Subcutaneous adipose tissue (tissue), 4 donors: ENCODE data around the gene PNKP. TPM values are rescaled to one million over a fixed set of nuclear protein-coding genes. Genes with fewer than 3 reads are reported as not detected.

Experiments
- total RNA-seq, 4 donors: library from RNA; depleted of rRNA; stranded (reverse); fragments of >200 nt; gene quantifications; one replicate each; pipeline ENCODE4 v1.1.0, GENCODE V29; 2016
- TF ChIP-seq, protein P1 (sequence below): fragments of 450-650 bp; IDR thresholded peaks from one replicate; pipeline ENCODE4 v1.5.1; 2016; ENCODE audit warnings: low read depth, mild to moderate bottlenecking, control low read depth, antibody characterized with exemption, moderate library complexity

Gene PNKP
- total RNA-seq, 4 donors from 2014 or later, result 25.9 to 48.0 (median 38.7) TPM

DNA sequence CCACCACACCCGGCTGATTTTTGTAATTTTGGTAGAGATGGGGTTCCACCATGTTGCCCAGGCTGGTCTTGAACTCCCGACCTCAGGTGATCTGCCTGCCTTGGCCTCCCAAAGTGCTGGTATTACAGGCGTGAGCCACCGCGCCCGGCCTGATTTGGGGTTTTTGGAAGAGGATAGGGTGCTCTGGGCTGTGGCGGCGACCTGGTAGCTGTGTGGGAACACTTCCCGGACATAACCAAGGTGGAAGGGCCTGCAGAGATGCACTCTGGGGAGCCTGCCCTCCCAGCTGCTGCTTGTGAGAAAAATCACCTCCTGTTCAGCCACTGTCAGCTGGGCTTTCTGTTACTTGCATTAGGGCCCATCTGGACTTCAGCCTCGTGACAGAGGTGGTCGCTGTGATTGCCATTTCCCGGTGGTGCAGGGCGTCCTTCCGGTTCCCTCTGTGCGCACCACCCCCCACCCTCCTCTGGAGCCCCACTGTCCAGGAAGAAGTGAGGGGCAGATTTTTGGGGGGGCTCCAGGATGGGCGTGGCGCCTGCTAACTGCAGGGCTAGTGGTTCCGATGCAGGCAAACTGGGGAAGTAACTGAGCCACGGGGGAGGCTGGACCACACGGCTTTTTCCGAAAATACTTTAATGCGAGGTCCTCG, 21.8 kb upstream of the PNKP start:
- TF ChIP-seq, protein P1, sequence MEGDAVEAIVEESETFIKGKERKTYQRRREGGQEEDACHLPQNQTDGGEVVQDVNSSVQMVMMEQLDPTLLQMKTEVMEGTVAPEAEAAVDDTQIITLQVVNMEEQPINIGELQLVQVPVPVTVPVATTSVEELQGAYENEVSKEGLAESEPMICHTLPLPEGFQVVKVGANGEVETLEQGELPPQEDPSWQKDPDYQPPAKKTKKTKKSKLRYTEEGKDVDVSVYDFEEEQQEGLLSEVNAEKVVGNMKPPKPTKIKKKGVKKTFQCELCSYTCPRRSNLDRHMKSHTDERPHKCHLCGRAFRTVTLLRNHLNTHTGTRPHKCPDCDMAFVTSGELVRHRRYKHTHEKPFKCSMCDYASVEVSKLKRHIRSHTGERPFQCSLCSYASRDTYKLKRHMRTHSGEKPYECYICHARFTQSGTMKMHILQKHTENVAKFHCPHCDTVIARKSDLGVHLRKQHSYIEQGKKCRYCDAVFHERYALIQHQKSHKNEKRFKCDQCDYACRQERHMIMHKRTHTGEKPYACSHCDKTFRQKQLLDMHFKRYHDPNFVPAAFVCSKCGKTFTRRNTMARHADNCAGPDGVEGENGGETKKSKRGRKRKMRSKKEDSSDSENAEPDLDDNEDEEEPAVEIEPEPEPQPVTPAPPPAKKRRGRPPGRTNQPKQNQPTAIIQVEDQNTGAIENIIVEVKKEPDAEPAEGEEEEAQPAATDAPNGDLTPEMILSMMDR, result no peak

DNA sequence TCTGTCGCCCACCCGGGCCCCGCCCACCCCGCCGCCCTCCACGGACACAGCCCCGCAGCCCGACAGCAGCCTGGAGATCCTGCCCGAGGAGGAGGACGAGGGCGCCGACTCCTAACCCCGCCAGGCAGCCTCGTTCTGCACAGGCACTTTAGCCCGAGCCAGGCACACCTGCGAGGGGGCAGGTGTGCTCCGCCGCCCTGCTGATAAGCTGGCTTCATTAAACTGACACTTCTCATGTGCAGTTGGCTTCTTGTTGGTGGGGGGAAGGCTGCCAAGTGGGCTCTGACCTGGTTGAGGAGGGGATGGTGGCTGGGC, 21.1 kb upstream of the PNKP start:
- TF ChIP-seq, protein P1, result no peak

DNA sequence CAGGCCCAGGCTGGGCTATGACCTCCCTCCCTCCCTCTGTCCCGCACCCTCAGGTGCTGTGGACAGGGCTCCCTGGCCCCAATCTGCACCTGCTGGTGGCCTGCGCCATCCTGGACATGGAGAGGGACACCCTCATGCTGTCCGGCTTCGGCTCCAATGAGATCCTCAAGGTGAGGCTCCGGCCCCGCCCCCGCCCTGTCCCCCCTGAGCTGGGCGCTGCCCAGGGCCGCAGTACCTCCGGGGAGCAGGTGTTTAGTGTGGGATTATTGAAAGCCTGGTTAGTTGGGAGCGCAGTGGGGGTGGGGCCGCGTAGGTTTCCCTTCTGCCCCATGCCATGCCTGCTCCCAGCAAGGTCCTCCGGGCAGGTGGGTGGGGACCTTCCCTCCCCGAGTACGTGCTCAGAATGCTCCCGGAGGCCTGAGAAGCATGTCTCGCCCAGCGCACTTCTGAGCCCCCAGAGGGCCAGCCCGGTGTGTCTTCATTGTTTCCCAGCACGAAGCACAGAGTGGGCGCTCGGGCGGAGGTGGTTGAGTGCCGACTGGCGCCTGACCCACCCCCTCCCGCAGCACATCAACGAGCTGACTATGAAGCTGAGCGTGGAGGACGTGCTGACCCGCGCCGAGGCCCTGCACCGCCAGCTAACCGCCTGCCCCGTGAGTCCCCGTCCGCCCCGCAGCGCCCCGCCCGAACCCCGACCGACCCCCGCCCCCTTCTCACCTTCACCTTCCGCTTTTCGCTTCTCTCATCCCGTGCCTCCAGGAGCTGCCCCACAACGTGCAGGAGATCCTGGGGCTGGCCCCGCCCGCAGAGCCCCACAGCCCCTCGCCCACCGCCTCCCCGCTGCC, 20.5 kb upstream of the PNKP start:
- TF ChIP-seq, protein P1, result no peak

DNA sequence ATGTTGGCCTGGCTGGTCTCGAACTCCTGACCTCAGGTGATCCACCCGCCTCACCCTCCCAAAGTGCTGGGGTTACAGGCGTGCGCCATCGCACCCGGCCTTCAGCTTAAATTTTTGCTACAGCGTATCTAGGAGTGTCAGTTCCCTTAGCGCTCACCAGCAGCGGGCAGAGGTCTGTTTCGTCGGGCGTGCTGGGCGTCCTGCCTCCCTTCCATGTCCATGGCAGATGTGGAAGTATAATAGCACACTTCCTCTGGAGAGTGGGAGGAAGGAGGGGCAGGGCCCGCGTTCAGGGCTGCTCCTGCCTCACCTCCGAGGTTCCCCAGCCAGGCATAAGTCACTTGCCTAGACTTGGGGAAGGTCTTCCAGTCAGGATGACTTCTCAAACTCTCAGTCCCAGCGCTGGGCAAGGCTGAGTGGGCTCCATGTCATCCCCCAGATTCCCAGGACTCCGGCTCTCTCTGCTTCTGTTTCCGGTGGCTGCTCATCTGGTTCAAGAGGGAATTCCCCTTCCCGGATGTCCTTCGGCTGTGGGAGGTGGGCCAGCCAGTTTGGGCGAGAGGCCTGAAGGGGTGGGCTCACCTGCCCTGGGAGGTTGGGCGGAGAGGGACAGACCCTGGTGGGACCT, 19.8 kb upstream of the PNKP start:
- TF ChIP-seq, protein P1, result no peak

DNA sequence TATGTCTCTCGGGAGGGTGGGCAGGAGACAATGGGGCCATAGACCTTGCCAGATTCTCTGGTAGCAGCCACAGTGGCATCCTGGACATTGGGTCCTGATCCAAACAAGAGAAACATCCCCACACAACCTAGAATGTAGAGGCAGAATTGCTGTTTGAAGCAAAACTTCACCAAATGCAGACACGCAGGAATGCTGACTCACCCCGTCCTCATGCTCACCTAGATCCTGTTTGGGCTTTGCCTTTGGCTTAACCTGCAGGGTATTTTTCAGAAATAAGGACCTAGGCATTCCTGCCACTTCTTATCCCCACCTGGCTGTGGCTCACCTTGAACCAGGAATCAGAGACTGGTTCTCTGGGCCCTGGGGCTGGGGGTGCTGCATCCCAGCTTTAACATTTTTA, 17.4 kb upstream of the PNKP start:
- TF ChIP-seq, protein P1, result no peak

DNA sequence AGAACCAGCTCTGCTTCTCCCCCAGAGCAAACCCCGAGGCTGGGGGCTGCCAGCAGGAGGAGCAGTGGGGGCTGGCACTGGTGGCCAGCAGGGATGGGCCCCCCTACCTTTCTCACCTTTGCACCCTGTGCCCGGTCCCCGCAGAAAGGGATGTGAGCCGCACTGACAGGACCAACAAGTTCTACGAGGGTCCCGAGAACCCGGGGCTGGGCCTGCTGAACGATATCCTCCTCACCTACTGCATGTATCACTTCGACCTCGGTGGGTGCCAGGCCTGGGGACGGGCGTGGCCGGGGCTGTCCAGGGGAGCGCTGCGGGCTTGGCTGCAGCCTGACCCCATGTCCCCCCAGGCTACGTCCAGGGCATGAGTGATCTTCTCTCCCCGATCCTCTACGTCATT, 16.7 kb upstream of the PNKP start:
- TF ChIP-seq, protein P1, result no peak

DNA sequence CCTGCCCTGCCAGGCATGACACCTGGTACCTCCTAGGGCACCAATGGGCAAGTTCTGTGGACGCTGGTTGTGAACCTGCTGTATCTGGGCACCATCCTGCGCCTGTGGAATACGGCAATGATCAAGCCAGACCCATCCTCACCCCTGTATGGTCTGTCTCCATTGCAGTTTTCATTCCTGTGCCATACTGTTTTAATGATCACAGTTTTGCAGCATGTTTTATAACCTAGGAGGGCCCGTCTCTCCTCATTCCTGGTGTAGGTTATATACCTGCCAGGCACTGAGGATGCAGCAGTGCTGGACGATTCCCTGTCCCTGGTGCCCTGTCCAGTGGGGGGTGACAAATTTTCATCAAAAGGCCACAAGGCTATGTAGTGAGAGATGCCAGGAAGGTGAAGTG, 15.7 kb upstream of the PNKP start:
- TF ChIP-seq, protein P1, result no peak
